ENCODE results near the gene COL20A1.
"Not testable (repeated sequence)": the region's sequence is repeated elsewhere in the genome, so short reads cannot be mapped to it uniquely, and the experiment has no call there.

GRCh38 chr20:63335060-63335459 lies 42.1 kb downstream of the COL20A1 start:
- not testable (repeated sequence) for TF ChIP-seq CTCF (IDR thresholded peaks at IDR 0.05); EZH2 (IDR thresholded peaks at IDR 0.05; ENCODE audit: borderline replicate concordance, insufficient read depth, low read depth, low read length, poor library complexity, severe bottlenecking)

Data from B cell (primary cell).